Gastrocnemius medialis (tissue), 4 donors: Measurements from ENCODE around the gene ADAMTS8. TPM values are rescaled to one million over a fixed set of nuclear protein-coding genes. Genes with fewer than 3 reads are reported as not detected.

Experiments
- ATAC-seq, 2 donors: fragments of 150-250 bp; one replicate each; pipeline ENCODE4 v1.9.1; 2016
- DNase-seq, 2 donors: peaks; one replicate each; pipeline ENCODE4 v3.0.0-alpha.2; 2019
- H3K27ac ChIP-seq, 4 donors: fragments of 200-600 bp; sonication (generic); 1 replicate in 1 of 4; 2 replicates in 3 of 4; pipeline ENCODE4 v1.5.1; 2016 to 2018; ENCODE audit warnings: mild to moderate bottlenecking in 2 of 4, moderate library complexity in 1 of 4
- H3K27me3 ChIP-seq, 3 donors: fragments of 200-600 bp; sonication (generic) in 2 of 3; 1 replicate in 1 of 3; 2 replicates in 2 of 3; pipeline versions ENCODE4 v1.5.1 to v1.6.0; 2016 to 2019; ENCODE audit warnings: mild to moderate bottlenecking in 1 of 3, moderate library complexity in 1 of 3
- H3K36me3 ChIP-seq, 2 donors: fragments of 200-600 bp; sonication (generic) in 1 of 2; one replicate each; pipeline ENCODE4 v1.5.1; 2017 to 2018
- H3K4me1 ChIP-seq, 2 donors: fragments of 200-600 bp; sonication (generic) in 1 of 2; one replicate each; pipeline ENCODE4 v1.5.1; 2016 to 2017; ENCODE audit warnings: mild to moderate bottlenecking in 2 of 2
- H3K4me3 ChIP-seq, 4 donors: fragments of 200-600 bp; sonication (generic) in 3 of 4; 1 replicate in 1 of 4; 2 replicates in 3 of 4; pipeline ENCODE4 v1.5.1; 2016 to 2019; ENCODE audit warnings: mild to moderate bottlenecking in 2 of 4
- H3K9me3 ChIP-seq, 3 donors: fragments of 200-600 bp; sonication (generic) in 2 of 3; 1 replicate in 1 of 3; 2 replicates in 2 of 3; pipeline ENCODE4 v1.5.1; 2016 to 2019
- CTCF ChIP-seq, 5 experiments: fragments of 450-650 bp in 3 of 5; fragments of 200-600 bp in 2 of 5; sonication (generic) in 2 of 5; IDR thresholded peaks in 4 of 5; conservative IDR thresholded peaks in 1 of 5; 1 replicate in 4 of 5; 2 replicates in 1 of 5; pipeline ENCODE4 v1.5.1; 2016 to 2019; ENCODE audit warnings: antibody characterized with exemption in 5 of 5, mild to moderate bottlenecking in 3 of 5, moderate library complexity in 3 of 5
- POLR2A ChIP-seq, 2 donors: fragments of 450-650 bp; IDR thresholded peaks; one replicate each; pipeline ENCODE4 v1.6.1; 2017; ENCODE audit warnings: antibody characterized with exemption in 2 of 2, mild to moderate bottlenecking in 2 of 2, moderate library complexity in 2 of 2
- in situ Hi-C, 4 donors: fragments of 200-750 bp; cut with MboI; loops; one replicate each; pipeline versions ENCODE4 v1.15.0 to v1.8.0; 2017; ENCODE audit warnings: low sequenced_read_pairs in 4 of 4
- intact Hi-C: fragments of 100-400 bp; cut with DNase I; formaldehyde crosslinking; loops from one replicate; pipeline ENCODE4 v1.15.1; 2023; ENCODE audit warnings: low total_unique reads
- total RNA-seq, 4 donors: library from RNA; depleted of rRNA; stranded (reverse); fragments of >200 nt; gene quantifications; one replicate each; pipeline versions ENCODE4 v1.1.0 to v1.2.3, GENCODE V29; 2016

Gene ADAMTS8
- total RNA-seq, 4 donors from 2014 or later: 0.26 to 0.46 (median 0.29) TPM; not detected in 1

DNA sequence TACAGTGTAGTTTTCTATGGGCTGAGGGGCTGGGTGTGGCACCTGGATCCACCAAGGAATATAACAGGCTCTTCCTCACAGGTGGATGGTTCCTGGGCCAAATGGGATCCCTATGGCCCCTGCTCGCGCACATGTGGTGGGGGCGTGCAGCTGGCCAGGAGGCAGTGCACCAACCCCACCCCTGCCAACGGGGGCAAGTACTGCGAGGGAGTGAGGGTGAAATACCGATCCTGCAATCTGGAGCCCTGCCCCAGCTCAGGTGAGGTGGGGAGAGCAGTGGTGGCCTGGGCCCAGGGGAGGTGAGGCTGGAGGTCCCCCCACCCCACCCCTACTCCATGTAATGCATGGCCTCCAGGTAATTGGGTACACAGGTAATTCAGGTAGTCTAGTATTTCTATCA is 40.8 kb upstream of the ADAMTS8 start:
- H3K36me3 ChIP-seq: peaks cover 0 to 4% of the 10 kb centered on the region in 2 donors
- no peak for DNase-seq
- H3K9me3 ChIP-seq: no peaks in the 10 kb centered on the region
- in situ Hi-C loops (no loop called here), intact Hi-C loops (no loop called here)
- TF ChIP-seq POLR2A (IDR thresholded peaks at IDR 0.05) (no peak), CTCF (IDR thresholded peaks at IDR 0.05 in 4 of 5, conservative IDR thresholded peaks at IDR 0.05 in 1 of 5) (no peak)
- H3K4me3 ChIP-seq: no peak overlapping the region
- H3K27me3 ChIP-seq: no peaks in the 10 kb centered on the region
- no peaks in the 10 kb centered on the region for H3K4me1 ChIP-seq
- no peak for ATAC-seq
- no peak overlapping the region for H3K27ac ChIP-seq

- Histone ChIP-seq H3K4me3 (no peak overlapping the region), H3K36me3 (peaks cover 0 to 4% of the 10 kb centered on the region in 2 donors), H3K4me1 (no peaks in the 10 kb centered on the region), H3K9me3 (no peaks in the 10 kb centered on the region), H3K27ac (no peak overlapping the region), H3K27me3 (no peaks in the 10 kb centered on the region)
- in situ Hi-C loops (no loop called here), intact Hi-C loops (no loop called here)
- DNase-seq (no peak), ATAC-seq (no peak)
- TF ChIP-seq CTCF (IDR thresholded peaks at IDR 0.05 in 4 of 5, conservative IDR thresholded peaks at IDR 0.05 in 1 of 5): no peak
- TF ChIP-seq POLR2A (IDR thresholded peaks at IDR 0.05): no peak
Observed at GRCh38 chr11:130467116-130467900, 38.9 kb upstream of the ADAMTS8 start.

GRCh38 chr11:130465263-130465662 is 36.9 kb upstream of the ADAMTS8 start:
- Histone ChIP-seq H3K4me3 (no peak overlapping the region), H3K9me3 (no peaks in the 10 kb centered on the region), H3K27ac (no peak overlapping the region), H3K4me1 (no peaks in the 10 kb centered on the region), H3K36me3 (no peaks in the 10 kb centered on the region), H3K27me3 (peaks cover 0 to 4% (median 0%) of the 10 kb centered on the region in 3 donors)
- TF ChIP-seq CTCF (IDR thresholded peaks at IDR 0.05 in 4 of 5, conservative IDR thresholded peaks at IDR 0.05 in 1 of 5) (no peak), POLR2A (IDR thresholded peaks at IDR 0.05) (no peak)
- DNase-seq (no peak), ATAC-seq (no peak)
- in situ Hi-C loops (no loop called here), intact Hi-C loops (no loop called here)

- H3K36me3 ChIP-seq: no peaks in the 10 kb centered on the region
- H3K4me3 ChIP-seq: no peak overlapping the region
- H3K4me1 ChIP-seq: no peaks in the 10 kb centered on the region
- DNase-seq (no peak), ATAC-seq (no peak)
- in situ Hi-C loops: no loop called here
- intact Hi-C loops: no loop called here
- no peak for TF ChIP-seq CTCF (IDR thresholded peaks at IDR 0.05 in 4 of 5, conservative IDR thresholded peaks at IDR 0.05 in 1 of 5)
- TF ChIP-seq POLR2A (IDR thresholded peaks at IDR 0.05): no peak
- H3K9me3 ChIP-seq: no peaks in the 10 kb centered on the region
- H3K27ac ChIP-seq: no peak overlapping the region
- H3K27me3 ChIP-seq: peaks cover 0 to 4% (median 0%) of the 10 kb centered on the region in 3 donors
Observed at GRCh38 chr11:130464291-130464812, 35.9 kb upstream of the ADAMTS8 start.
